Large intestine (tissue), 3 donors: ENCODE results near the gene MPV17L2. TPM values are rescaled to one million over a fixed set of nuclear protein-coding genes. Genes with fewer than 3 reads are reported as not detected.
A peak's percentile ranks its signal among the peaks of the same experiment; 100 is the strongest.

ENCODE experiments used
- DNase-seq, 2 donors: peaks; one replicate each; pipeline versions ENCODE4 v3.0.0 to v3.0.0-alpha.2; 2013
- H3K27ac ChIP-seq: one replicate; pipeline ENCODE4 v1.5.1; 2013; ENCODE audit warnings: low read length
- H3K27me3 ChIP-seq: 2 replicates; pipeline ENCODE4 v1.6.1; 2013; ENCODE audit warnings: low read length; ENCODE audit not compliant: control insufficient read depth, insufficient read depth
- H3K36me3 ChIP-seq: 2 replicates; pipeline ENCODE4 v1.6.1; 2013; ENCODE audit warnings: low read length; ENCODE audit not compliant: control insufficient read depth, insufficient read depth
- H3K4me1 ChIP-seq: one replicate; pipeline ENCODE4 v1.6.1; 2013; ENCODE audit warnings: low read length; ENCODE audit not compliant: control insufficient read depth, insufficient read depth
- H3K4me3 ChIP-seq: one replicate; pipeline ENCODE4 v1.5.1; 2013; ENCODE audit warnings: low read length
- H3K9me3 ChIP-seq: one replicate; pipeline ENCODE4 v1.6.1; 2013; ENCODE audit warnings: mild to moderate bottlenecking, low read depth, low read length, moderate library complexity; ENCODE audit not compliant: control insufficient read depth
- WGBS: methylation state at CpG from one replicate; pipeline ENCODE4 v1.1.5; 2013; ENCODE audit warnings: low lambda C conversion rate; ENCODE audit not compliant: insufficient coverage; 5-methylcytosine and 5-hydroxymethylcytosine counted together
- polyA plus RNA-seq: library from polyadenylated mRNA; unstranded; fragments of 120-200 nt; gene quantifications from one replicate; pipeline ENCODE4 v1.2.1, GENCODE V29; 2013

Gene MPV17L2
- polyA plus RNA-seq, 1 donor = 7.3 TPM

DNA sequence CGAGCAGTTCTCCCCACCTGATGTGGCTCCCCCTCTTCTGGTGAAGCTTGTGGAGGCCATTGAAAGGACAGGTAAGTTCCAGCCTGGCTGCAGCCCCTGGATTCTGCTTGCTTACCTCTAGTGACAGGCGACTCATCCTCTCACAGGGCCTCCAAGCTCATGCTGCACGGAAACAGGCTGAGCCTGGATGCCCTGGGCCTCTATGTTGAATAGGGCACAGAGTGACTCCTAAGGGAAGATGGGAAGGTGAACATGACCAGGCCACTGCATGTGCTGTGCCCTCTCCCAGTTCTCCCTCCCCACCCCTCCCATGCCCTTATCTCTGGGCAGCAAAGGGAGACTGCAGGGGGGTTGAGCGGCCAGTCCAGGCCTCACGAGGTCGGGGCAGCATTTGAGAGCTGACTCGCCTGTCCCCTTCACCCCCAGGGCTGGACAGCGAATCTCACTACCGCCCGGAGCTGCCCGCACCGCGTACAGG lies 32.5 kb upstream of the MPV17L2 start:
- peaks cover 62% of the 10 kb centered on the region for H3K36me3 ChIP-seq
- H3K27ac ChIP-seq = no peak overlapping the region
- no peak overlapping the region for H3K4me3 ChIP-seq
- peaks cover 30% of the 10 kb centered on the region for H3K4me1 ChIP-seq
- no CpG with 5 or more reads among the region's 13 CpGs for WGBS
- no peaks in the 10 kb centered on the region for H3K9me3 ChIP-seq
- H3K27me3 ChIP-seq = no peaks in the 10 kb centered on the region
- no peak for DNase-seq

DNA sequence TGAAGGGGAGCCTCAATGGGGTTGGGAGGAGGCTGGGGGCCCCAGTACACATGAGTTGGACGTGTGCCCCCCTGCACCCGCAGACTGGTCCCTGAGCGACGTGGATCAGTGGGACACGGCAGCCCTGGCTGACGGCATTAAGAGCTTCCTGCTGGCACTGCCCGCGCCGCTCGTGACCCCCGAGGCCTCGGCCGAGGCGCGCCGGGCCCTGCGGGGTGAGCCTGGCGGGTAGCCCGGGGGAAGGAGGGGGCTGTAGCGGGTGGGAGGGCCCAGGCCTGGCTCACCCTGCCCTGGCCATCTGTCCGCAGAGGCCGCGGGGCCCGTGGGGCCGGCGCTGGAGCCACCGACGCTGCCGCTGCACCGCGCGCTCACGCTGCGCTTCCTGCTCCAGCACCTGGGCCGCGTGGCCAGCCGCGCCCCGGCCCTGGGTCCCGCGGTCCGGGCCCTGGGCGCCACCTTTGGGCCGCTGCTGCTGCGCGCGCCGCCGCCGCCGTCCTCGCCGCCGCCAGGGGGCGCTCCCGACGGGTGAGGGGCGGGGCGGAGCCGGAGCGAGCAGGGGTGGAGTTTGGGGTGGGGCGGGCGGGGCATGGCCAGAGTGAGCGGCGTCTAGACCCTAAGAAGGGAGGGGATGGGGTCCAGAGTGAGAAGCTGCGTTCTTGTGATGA lies 31.9 kb upstream of the MPV17L2 start:
- H3K27me3 ChIP-seq = no peaks in the 10 kb centered on the region
- no peak overlapping the region for H3K4me3 ChIP-seq
- peaks cover 26% of the 10 kb centered on the region for H3K4me1 ChIP-seq
- peak; percentile 64 to 79 for DNase-seq
- whole genome bisulfite sequencing = no CpG with 5 or more reads among the region's 66 CpGs
- peaks cover 64% of the 10 kb centered on the region for H3K36me3 ChIP-seq
- no peaks in the 10 kb centered on the region for H3K9me3 ChIP-seq
- H3K27ac ChIP-seq = no peak overlapping the region

- no peak for DNase-seq
- no peak overlapping the region for H3K4me3 ChIP-seq
- peaks cover 21% of the 10 kb centered on the region for H3K4me1 ChIP-seq
- H3K27ac ChIP-seq = no peak overlapping the region
- no peaks in the 10 kb centered on the region for H3K27me3 ChIP-seq
- H3K9me3 ChIP-seq = no peaks in the 10 kb centered on the region
- peaks cover 64% of the 10 kb centered on the region for H3K36me3 ChIP-seq
- no CpG with 5 or more reads among the region's 19 CpGs for WGBS
Measured at GRCh38 chr19:18161636-18162002, 31.4 kb upstream of the MPV17L2 start.

- Histone ChIP-seq H3K27me3 (no peaks in the 10 kb centered on the region), H3K27ac (no peak overlapping the region), H3K36me3 (peaks cover 80% of the 10 kb centered on the region), H3K4me1 (peaks cover 9% of the 10 kb centered on the region), H3K9me3 (peaks cover 5% of the 10 kb centered on the region), H3K4me3 (no peak overlapping the region)
- DNase-seq = no peak
- WGBS = no CpG with 5 or more reads among the region's 7 CpGs
Measured at GRCh38 chr19:18164072-18164471, 28.9 kb upstream of the MPV17L2 start.

GRCh38 chr19:18165794-18166544 lies 27.0 kb upstream of the MPV17L2 start:
- Histone ChIP-seq H3K27ac (no peak overlapping the region), H3K9me3 (peaks cover 5% of the 10 kb centered on the region), H3K27me3 (no peaks in the 10 kb centered on the region), H3K4me3 (no peak overlapping the region), H3K4me1 (peaks cover 4% of the 10 kb centered on the region), H3K36me3 (peaks cover 79% of the 10 kb centered on the region)
- no peak for DNase-seq
- no CpG with 5 or more reads among the region's 15 CpGs for WGBS

DNA sequence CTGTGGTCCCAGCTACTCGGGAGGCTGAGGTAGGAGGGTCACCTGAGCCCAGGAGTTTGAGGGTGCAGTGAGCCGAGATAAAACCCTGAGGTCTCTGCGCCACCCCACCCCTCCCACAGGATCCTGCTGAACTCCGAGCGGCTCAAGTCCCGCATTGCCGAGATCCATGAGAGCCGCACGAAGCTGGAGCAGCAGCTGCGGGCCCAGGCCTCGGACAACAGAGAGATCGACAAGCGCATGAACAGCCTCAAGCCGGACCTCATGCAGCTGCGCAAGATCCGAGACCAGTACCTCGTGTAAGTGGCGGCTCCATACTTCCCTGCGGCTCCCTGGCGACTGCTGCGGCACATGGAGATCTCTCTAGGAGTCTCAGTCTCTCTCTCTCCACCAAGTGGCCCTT lies 26.0 kb upstream of the MPV17L2 start:
- Histone ChIP-seq H3K4me1 (no peaks in the 10 kb centered on the region), H3K27me3 (no peaks in the 10 kb centered on the region), H3K36me3 (peaks cover 79% of the 10 kb centered on the region), H3K9me3 (peaks cover 5% of the 10 kb centered on the region), H3K27ac (no peak overlapping the region), H3K4me3 (no peak overlapping the region)
- WGBS = no CpG with 5 or more reads among the region's 21 CpGs
- no peak for DNase-seq

DNA sequence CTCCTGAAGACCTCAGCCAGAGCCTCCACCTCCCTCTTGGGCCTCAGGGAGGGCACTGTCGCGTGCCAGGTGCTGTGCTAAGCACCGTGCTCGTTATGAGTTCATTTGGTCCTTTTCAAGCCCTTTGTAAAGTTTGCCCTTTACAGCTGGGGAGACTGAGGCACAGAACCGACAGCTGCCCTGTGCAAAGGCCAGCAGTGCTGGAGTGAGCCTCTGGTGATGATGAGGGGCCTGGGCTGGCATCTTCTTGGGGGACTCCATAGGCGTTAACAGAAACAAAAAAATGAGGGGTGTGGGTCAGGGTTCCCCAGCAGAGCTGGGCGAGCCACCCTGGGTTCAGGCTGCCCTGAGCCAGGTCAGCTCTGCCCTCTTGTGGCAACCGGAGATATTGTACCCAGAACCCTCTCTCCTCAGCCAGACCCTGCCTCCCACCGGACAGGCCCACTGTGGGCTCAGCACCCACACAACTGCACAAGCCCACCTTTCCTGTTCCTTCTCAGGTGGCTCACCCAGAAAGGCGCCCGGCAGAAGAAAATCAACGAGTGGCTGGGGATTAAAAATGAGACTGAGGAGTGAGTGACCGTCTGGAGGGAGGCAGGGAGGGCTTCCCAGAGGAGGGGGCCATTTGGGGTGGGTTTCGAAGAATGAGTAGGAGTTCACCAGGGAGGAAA lies 24.9 kb upstream of the MPV17L2 start:
- Histone ChIP-seq H3K4me1 (peaks cover 4% of the 10 kb centered on the region), H3K9me3 (peaks cover 5% of the 10 kb centered on the region), H3K36me3 (peaks cover 68% of the 10 kb centered on the region), H3K27me3 (no peaks in the 10 kb centered on the region), H3K27ac (no peak overlapping the region), H3K4me3 (no peak overlapping the region)
- DNase-seq = no peak
- WGBS = no CpG with 5 or more reads among the region's 14 CpGs

DNA sequence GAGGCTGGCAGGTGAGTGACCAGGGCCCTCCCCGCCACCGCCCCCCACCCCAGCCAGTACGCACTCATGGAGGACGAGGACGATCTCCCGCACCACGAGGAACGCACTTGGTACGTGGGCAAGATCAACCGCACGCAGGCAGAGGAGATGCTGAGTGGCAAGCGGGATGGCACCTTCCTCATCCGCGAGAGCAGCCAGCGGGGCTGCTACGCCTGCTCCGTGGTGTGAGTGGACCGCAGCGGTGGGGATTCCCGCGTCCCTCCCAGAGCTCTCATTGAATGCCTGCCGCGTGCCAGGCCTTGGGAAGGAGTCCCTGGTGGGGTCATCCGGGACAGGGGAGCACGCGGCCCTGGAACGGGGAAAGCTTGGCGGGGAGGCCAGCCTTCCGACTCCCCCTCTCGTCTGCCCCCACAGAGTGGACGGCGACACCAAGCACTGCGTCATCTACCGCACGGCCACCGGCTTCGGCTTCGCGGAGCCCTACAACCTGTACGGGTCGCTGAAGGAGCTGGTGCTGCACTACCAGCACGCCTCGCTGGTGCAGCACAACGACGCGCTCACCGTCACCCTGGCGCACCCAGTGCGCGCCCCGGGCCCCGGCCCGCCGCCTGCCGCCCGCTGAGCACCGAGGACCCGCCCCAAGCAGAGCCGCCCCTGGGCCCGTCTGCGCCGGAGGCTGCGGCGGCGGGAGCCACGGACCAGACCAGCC lies 24.2 kb upstream of the MPV17L2 start:
- Histone ChIP-seq H3K9me3 (peaks cover 5% of the 10 kb centered on the region), H3K36me3 (peaks cover 62% of the 10 kb centered on the region), H3K4me3 (no peak overlapping the region), H3K27me3 (no peaks in the 10 kb centered on the region), H3K4me1 (peaks cover 8% of the 10 kb centered on the region), H3K27ac (no peak overlapping the region)
- no CpG with 5 or more reads among the region's 66 CpGs for WGBS
- no peak for DNase-seq

DNA sequence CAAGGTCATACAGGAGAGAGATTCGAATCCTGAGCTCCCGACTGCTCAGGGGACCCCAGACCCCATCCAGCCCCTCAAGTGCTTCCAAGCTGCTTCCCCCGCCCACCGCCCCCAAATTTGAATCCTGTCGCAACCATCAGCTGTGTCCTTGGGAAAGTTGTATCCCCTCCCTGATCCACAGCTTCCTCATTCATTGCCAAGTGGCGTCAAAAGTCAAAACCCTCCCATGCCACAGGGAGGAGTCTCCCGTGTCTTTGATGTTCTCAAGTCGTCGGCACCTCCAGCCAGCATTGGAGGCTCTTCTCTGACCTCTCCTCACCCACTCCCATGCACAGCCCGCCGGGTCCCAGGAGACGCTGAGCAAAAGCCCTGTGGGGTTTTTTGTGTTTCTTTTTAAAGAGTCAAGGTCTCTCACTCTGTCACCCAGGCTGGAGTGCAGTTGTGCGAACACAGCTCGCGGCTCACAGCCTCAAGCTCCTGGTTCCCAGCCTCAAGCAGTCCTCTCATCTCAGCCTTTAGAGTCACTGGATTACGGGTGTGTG lies 22.2 kb upstream of the MPV17L2 start:
- Histone ChIP-seq H3K36me3 (peaks cover 57% of the 10 kb centered on the region), H3K27ac (peak overlapping the region; percentile 13), H3K4me3 (no peak overlapping the region), H3K4me1 (peaks cover 23% of the 10 kb centered on the region), H3K27me3 (peaks cover 4% of the 10 kb centered on the region), H3K9me3 (peaks cover 5% of the 10 kb centered on the region)
- DNase-seq = no peak
- WGBS = no CpG with 5 or more reads among the region's 16 CpGs
